Measurements from ENCODE around the gene SLC12A6. TPM values are rescaled to one million over a fixed set of nuclear protein-coding genes. Genes with fewer than 3 reads are reported as not detected.
"Not testable (repeated sequence)": the region's sequence is repeated elsewhere in the genome, so short reads cannot be mapped to it uniquely, and the experiment has no call there.

Gene SLC12A6
- total RNA-seq, 2 donors from 2014 or later = 13.8 to 18.8 TPM

- H3K27me3 ChIP-seq = no peaks in the 10 kb centered on the region
- no peaks in the 10 kb centered on the region for H3K9me3 ChIP-seq
- intact Hi-C loops (cut with DNase I) = no loop called here
- no peak overlapping the region for H3K4me3 ChIP-seq
- H3K9ac ChIP-seq (ENCODE audit: low read depth in 2 of 2, low read length in 2 of 2) = no peak overlapping the region
- no peak overlapping the region for H3K27ac ChIP-seq
- TF ChIP-seq, protein P1, sequence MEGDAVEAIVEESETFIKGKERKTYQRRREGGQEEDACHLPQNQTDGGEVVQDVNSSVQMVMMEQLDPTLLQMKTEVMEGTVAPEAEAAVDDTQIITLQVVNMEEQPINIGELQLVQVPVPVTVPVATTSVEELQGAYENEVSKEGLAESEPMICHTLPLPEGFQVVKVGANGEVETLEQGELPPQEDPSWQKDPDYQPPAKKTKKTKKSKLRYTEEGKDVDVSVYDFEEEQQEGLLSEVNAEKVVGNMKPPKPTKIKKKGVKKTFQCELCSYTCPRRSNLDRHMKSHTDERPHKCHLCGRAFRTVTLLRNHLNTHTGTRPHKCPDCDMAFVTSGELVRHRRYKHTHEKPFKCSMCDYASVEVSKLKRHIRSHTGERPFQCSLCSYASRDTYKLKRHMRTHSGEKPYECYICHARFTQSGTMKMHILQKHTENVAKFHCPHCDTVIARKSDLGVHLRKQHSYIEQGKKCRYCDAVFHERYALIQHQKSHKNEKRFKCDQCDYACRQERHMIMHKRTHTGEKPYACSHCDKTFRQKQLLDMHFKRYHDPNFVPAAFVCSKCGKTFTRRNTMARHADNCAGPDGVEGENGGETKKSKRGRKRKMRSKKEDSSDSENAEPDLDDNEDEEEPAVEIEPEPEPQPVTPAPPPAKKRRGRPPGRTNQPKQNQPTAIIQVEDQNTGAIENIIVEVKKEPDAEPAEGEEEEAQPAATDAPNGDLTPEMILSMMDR (IDR thresholded peaks at IDR 0.05) = no peak
- DNase-seq = no peak
- H3K4me1 ChIP-seq = no peaks in the 10 kb centered on the region
- H3K36me3 ChIP-seq = peaks cover 15% of the 10 kb centered on the region
These were observed 16.0 kb upstream of the SLC12A6 start for GRCh38 chr15:34353627-34354026.

- intact Hi-C loops (cut with DNase I); H3K9ac ChIP-seq (ENCODE audit: low read depth in 2 of 2, low read length in 2 of 2); H3K4me1 ChIP-seq; DNase-seq; H3K27me3 ChIP-seq; H3K27ac ChIP-seq; H3K4me3 ChIP-seq; H3K9me3 ChIP-seq: not testable (repeated sequence)
- peaks cover 13% of the 10 kb centered on the region for H3K36me3 ChIP-seq
These were observed 15.4 kb upstream of the SLC12A6 start for GRCh38 chr15:34352996-34353395.

DNA sequence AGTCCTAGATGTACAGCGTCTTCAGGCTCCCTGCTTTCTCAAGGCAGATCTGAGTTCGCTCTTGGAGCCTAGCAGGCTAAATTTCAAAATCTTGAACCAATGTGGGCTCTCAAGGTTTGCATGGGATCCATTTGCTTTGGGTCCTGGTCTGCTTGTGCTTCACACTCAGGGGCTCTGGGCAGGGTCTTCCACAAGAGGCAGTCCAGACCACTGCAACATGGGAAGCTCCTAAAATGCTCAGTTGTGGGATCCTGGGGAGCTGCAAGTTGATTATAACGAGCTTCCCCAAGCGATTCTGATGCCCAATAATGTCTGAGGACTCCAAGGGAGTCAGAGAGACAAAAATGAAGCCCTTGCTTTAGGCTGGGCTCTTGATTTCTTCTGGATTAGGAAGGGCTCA lies 12.2 kb upstream of the SLC12A6 start:
- Histone ChIP-seq H3K4me1 (no peaks in the 10 kb centered on the region), H3K4me3 (no peak overlapping the region), H3K27me3 (no peaks in the 10 kb centered on the region), H3K9ac (ENCODE audit: low read depth in 2 of 2, low read length in 2 of 2) (no peak overlapping the region), H3K36me3 (no peaks in the 10 kb centered on the region), H3K9me3 (no peaks in the 10 kb centered on the region), H3K27ac (no peak overlapping the region)
- intact Hi-C loops (cut with DNase I) = loop anchor here (10.0 kb wide), 1 partner anchor 125 kb away; the partner anchor contains the start of gene EMC4
- no peak for DNase-seq
- TF ChIP-seq, protein P1 (IDR thresholded peaks at IDR 0.05) = no peak

- Histone ChIP-seq H3K36me3 (no peaks in the 10 kb centered on the region), H3K4me1 (no peaks in the 10 kb centered on the region), H3K4me3 (no peak overlapping the region), H3K27ac (no peak overlapping the region), H3K27me3 (no peaks in the 10 kb centered on the region), H3K9ac (ENCODE audit: low read depth in 2 of 2, low read length in 2 of 2) (no peak overlapping the region), H3K9me3 (no peaks in the 10 kb centered on the region)
- TF ChIP-seq, protein P1 (IDR thresholded peaks at IDR 0.05) = no peak
- intact Hi-C loops (cut with DNase I) = loop anchor here (10.0 kb wide), 1 partner anchor 124 kb away; the partner anchor contains the start of gene EMC4
- DNase-seq = no peak
These were observed 11.2 kb upstream of the SLC12A6 start for GRCh38 chr15:34348735-34349300.

GRCh38 chr15:34347951-34348638 lies 10.5 kb upstream of the SLC12A6 start:
- no peaks in the 10 kb centered on the region for H3K4me1 ChIP-seq
- no peaks in the 10 kb centered on the region for H3K27me3 ChIP-seq
- H3K27ac ChIP-seq = no peak overlapping the region
- H3K9me3 ChIP-seq = no peaks in the 10 kb centered on the region
- no peak overlapping the region for H3K9ac ChIP-seq (ENCODE audit: low read depth in 2 of 2, low read length in 2 of 2)
- no peak for DNase-seq
- no peaks in the 10 kb centered on the region for H3K36me3 ChIP-seq
- no peak overlapping the region for H3K4me3 ChIP-seq
- TF ChIP-seq, protein P1 (IDR thresholded peaks at IDR 0.05) = no peak
- intact Hi-C loops (cut with DNase I) = loop anchor here (10.0 kb wide), 1 partner anchor 123 kb away; the partner anchor contains the start of gene EMC4

Data from colonic mucosa (tissue), 4 donors.